ENCODE results near the gene C2orf42. TPM values are rescaled to one million over a fixed set of nuclear protein-coding genes. Genes with fewer than 3 reads are reported as not detected.
"Not testable (repeated sequence)": the region's sequence is repeated elsewhere in the genome, so short reads cannot be mapped to it uniquely, and the experiment has no call there.

The C2orf42 gene
- total RNA-seq, 1 donor from 2014 or later: 11.0 TPM

- Mint-ChIP-seq H3K9me3 (ENCODE audit: unreplicated experiment) (no peaks in the 10 kb centered on the region), H3K27ac (ENCODE audit: unreplicated experiment) (no peak overlapping the region), H3K4me1 (ENCODE audit: low read depth, unreplicated experiment) (no peaks in the 10 kb centered on the region), H3K4me3 (ENCODE audit: unreplicated experiment) (no peak overlapping the region), H3K36me3 (ENCODE audit: unreplicated experiment) (no peaks in the 10 kb centered on the region), H3K27me3 (ENCODE audit: unreplicated experiment) (no peaks in the 10 kb centered on the region)
- TF ChIP-seq, protein P1, sequence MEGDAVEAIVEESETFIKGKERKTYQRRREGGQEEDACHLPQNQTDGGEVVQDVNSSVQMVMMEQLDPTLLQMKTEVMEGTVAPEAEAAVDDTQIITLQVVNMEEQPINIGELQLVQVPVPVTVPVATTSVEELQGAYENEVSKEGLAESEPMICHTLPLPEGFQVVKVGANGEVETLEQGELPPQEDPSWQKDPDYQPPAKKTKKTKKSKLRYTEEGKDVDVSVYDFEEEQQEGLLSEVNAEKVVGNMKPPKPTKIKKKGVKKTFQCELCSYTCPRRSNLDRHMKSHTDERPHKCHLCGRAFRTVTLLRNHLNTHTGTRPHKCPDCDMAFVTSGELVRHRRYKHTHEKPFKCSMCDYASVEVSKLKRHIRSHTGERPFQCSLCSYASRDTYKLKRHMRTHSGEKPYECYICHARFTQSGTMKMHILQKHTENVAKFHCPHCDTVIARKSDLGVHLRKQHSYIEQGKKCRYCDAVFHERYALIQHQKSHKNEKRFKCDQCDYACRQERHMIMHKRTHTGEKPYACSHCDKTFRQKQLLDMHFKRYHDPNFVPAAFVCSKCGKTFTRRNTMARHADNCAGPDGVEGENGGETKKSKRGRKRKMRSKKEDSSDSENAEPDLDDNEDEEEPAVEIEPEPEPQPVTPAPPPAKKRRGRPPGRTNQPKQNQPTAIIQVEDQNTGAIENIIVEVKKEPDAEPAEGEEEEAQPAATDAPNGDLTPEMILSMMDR (IDR thresholded peaks at IDR 0.05; ENCODE audit: partially characterized antibody, unreplicated experiment): no peak
- DNase-seq: no peak
Observed at GRCh38 chr2:70182689-70183088, 8.1 kb downstream of the C2orf42 start.

GRCh38 chr2:70181363-70181956 is 9.4 kb downstream of the C2orf42 start:
- TF ChIP-seq, protein P1 (IDR thresholded peaks at IDR 0.05; ENCODE audit: partially characterized antibody, unreplicated experiment): no peak
- Mint-ChIP-seq H3K4me1 (ENCODE audit: low read depth, unreplicated experiment) (no peaks in the 10 kb centered on the region), H3K27ac (ENCODE audit: unreplicated experiment) (no peak overlapping the region), H3K4me3 (ENCODE audit: unreplicated experiment) (no peak overlapping the region), H3K9me3 (ENCODE audit: unreplicated experiment) (no peaks in the 10 kb centered on the region), H3K36me3 (ENCODE audit: unreplicated experiment) (no peaks in the 10 kb centered on the region), H3K27me3 (ENCODE audit: unreplicated experiment) (no peaks in the 10 kb centered on the region)
- no peak for DNase-seq

GRCh38 chr2:70173520-70173919 is 17.3 kb downstream of the C2orf42 start:
- H3K4me1 Mint-ChIP-seq (ENCODE audit: low read depth, unreplicated experiment): no peaks in the 10 kb centered on the region
- H3K27ac Mint-ChIP-seq (ENCODE audit: unreplicated experiment): no peak overlapping the region

GRCh38 chr2:70169654-70170245 is 21.1 kb downstream of the C2orf42 start:
- H3K27ac Mint-ChIP-seq (ENCODE audit: unreplicated experiment); H3K4me1 Mint-ChIP-seq (ENCODE audit: low read depth, unreplicated experiment); H3K9me3 Mint-ChIP-seq (ENCODE audit: unreplicated experiment); DNase-seq; H3K4me3 Mint-ChIP-seq (ENCODE audit: unreplicated experiment); H3K27me3 Mint-ChIP-seq (ENCODE audit: unreplicated experiment); H3K36me3 Mint-ChIP-seq (ENCODE audit: unreplicated experiment): not testable (repeated sequence)

More at GRCh38 chr2:70173520-70173919, 17.3 kb downstream of the C2orf42 start:
- TF ChIP-seq, protein P1 (IDR thresholded peaks at IDR 0.05; ENCODE audit: partially characterized antibody, unreplicated experiment): no peak
- no peak overlapping the region for H3K4me3 Mint-ChIP-seq (ENCODE audit: unreplicated experiment)
- no peak for DNase-seq
- H3K36me3 Mint-ChIP-seq (ENCODE audit: unreplicated experiment): no peaks in the 10 kb centered on the region
- H3K27me3 Mint-ChIP-seq (ENCODE audit: unreplicated experiment): no peaks in the 10 kb centered on the region
- H3K9me3 Mint-ChIP-seq (ENCODE audit: unreplicated experiment): no peaks in the 10 kb centered on the region

DNA sequence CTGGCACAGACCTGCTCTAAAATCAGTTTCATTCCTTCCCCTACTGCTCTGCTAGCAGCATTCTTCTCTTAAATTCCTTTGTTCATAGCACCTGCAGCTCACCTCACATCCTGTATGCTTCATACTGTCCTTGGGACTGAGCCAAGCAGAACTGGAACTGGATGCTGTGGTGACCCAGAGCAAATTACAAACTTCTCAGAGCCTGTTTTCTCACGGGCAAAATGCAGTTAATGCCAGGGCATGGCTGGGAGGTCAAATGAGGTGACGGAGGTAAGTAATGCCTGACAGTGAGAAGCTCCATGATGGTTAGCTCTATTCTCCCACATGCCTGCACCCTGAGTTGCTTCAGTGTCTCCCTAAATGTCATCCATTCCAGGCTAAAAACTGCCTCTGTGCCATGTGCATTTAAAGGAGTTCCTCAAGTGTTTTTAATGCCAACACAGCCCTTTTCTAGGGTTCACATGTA is 29.7 kb downstream of the C2orf42 start:
- Mint-ChIP-seq H3K27ac (ENCODE audit: unreplicated experiment) (no peak overlapping the region), H3K4me3 (ENCODE audit: unreplicated experiment) (no peak overlapping the region)

More for the DNA sequence above, 29.7 kb downstream of the C2orf42 start:
- H3K36me3 Mint-ChIP-seq (ENCODE audit: unreplicated experiment): no peaks in the 10 kb centered on the region
- DNase-seq: no peak
- H3K4me1 Mint-ChIP-seq (ENCODE audit: low read depth, unreplicated experiment): no peaks in the 10 kb centered on the region
- TF ChIP-seq, protein P1 (IDR thresholded peaks at IDR 0.05; ENCODE audit: partially characterized antibody, unreplicated experiment): no peak
- no peaks in the 10 kb centered on the region for H3K9me3 Mint-ChIP-seq (ENCODE audit: unreplicated experiment)
- H3K27me3 Mint-ChIP-seq (ENCODE audit: unreplicated experiment): peaks cover 5% of the 10 kb centered on the region
